Hepatocyte (in vitro differentiated cells): ENCODE measurements around the gene SELENOI. TPM values are rescaled to one million over a fixed set of nuclear protein-coding genes. Genes with fewer than 3 reads are reported as not detected.
A peak's percentile ranks its signal among the peaks of the same experiment; 100 is the strongest.

Experiments used
- DNase-seq: peaks from one replicate; pipeline ENCODE4 v3.0.0-alpha.2; 2016; ENCODE audit warnings: low spot score
- H2AFZ ChIP-seq: fragments of 200-600 bp; sonication (generic); 2 replicates; pipeline ENCODE4 v1.6.0; 2016; ENCODE audit warnings: antibody characterized with exemption, mild to moderate bottlenecking
- H3K27ac ChIP-seq: fragments of 200-600 bp; sonication (generic); 2 replicates; pipeline ENCODE4 v1.5.1; 2016; ENCODE audit warnings: mild to moderate bottlenecking
- H3K27me3 ChIP-seq: fragments of 200-600 bp; sonication (generic); 2 replicates; pipeline ENCODE4 v1.6.1; 2016
- H3K36me3 ChIP-seq: fragments of 200-600 bp; sonication (generic); replicated peaks from 2 replicates; pipeline ENCODE4 v1.5.1; 2016; ENCODE audit warnings: low read depth; ENCODE audit not compliant: insufficient read depth
- H3K4me1 ChIP-seq: fragments of 200-600 bp; sonication (generic); 2 replicates; pipeline ENCODE4 v1.5.1; 2016; ENCODE audit warnings: mild to moderate bottlenecking, moderate library complexity; ENCODE audit not compliant: insufficient read depth
- H3K4me2 ChIP-seq: fragments of 200-600 bp; sonication (generic); 2 replicates; pipeline ENCODE4 v1.6.0; 2016
- H3K4me3 ChIP-seq: fragments of 200-600 bp; sonication (generic); 2 replicates; pipeline ENCODE4 v1.5.1; 2016; ENCODE audit warnings: mild to moderate bottlenecking
- H3K79me2 ChIP-seq: fragments of 200-600 bp; sonication (generic); 2 replicates; pipeline ENCODE4 v1.6.0; 2017; ENCODE audit warnings: mild to moderate bottlenecking
- H3K9me2 ChIP-seq: fragments of 200-600 bp; sonication (generic); replicated peaks from 2 replicates; pipeline ENCODE4 v1.6.0; 2017; ENCODE audit warnings: mild to moderate bottlenecking; ENCODE audit not compliant: insufficient read depth
- H3K9me3 ChIP-seq: fragments of 200-600 bp; sonication (generic); 2 replicates; pipeline ENCODE4 v1.5.1; 2016; ENCODE audit warnings: low read depth, mild to moderate bottlenecking
- H4K20me1 ChIP-seq: fragments of 200-600 bp; sonication (generic); 2 replicates; pipeline ENCODE4 v1.6.0; 2016; ENCODE audit warnings: mild to moderate bottlenecking; ENCODE audit not compliant: insufficient read depth, poor library complexity, severe bottlenecking
- EZH2 ChIP-seq: fragments of 200-600 bp; sonication (generic); IDR thresholded peaks from 2 replicates; pipeline ENCODE4 v1.6.1; 2016; ENCODE audit warnings: antibody characterized with exemption, mild to moderate bottlenecking, borderline replicate concordance
- EZH2phosphoT487 ChIP-seq: fragments of 200-600 bp; sonication (generic); IDR thresholded peaks from one replicate; pipeline ENCODE4 v1.6.1; 2018; ENCODE audit warnings: antibody characterized with exemption, mild to moderate bottlenecking, low read depth, moderate library complexity; ENCODE audit not compliant: unreplicated experiment, severe bottlenecking
- WGBS: methylation state at CpG from one replicate; pipeline ENCODE4 v1.1.6; 2016; ENCODE audit warnings: low lambda C conversion rate; ENCODE audit errors: missing lambda C conversion rate; 5-methylcytosine and 5-hydroxymethylcytosine counted together
- polyA plus RNA-seq: library from polyadenylated mRNA; unstranded; fragments of >200 nt; fragmentation: Nextera tagmentation; extraction: Ambion mirVana; gene quantifications from 2 replicates; pipeline ENCODE4 v1.2.1, GENCODE V29; 2016
- total RNA-seq: library from RNA; depleted of rRNA; stranded (reverse); fragments of >200 nt; gene quantifications from 2 replicates; pipeline ENCODE4 v1.2.3, GENCODE V29; 2014
- TF ChIP-seq, protein P1 (sequence below): fragments of 200-600 bp; sonication (generic); IDR thresholded peaks from 2 replicates; pipeline ENCODE4 v1.5.1; 2016; ENCODE audit warnings: antibody characterized with exemption, mild to moderate bottlenecking; ENCODE audit not compliant: poor library complexity

The SELENOI gene
- total and polyA plus RNA-seq, 2 experiments from 2014 or later, result 6.4 to 34.4 TPM

DNA sequence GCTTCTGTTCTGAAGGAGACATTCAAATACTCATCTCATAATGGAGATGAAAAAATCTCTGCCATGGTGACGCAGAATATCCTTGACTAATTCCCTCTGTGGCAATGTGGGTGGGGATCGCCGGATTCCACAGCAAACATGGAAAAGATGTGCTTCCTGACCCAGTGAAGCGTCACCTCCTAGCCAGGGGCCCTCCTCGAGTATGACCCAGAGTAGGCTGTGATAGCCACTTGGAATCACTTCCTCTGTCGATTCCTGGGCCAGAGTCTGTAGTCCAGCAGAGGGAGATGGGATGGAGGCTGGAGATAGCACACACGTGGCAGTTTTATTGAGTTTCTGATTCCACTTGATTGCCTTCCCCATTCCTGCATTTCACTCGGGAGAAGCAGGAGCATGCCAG, 92.6 kb downstream of the SELENOI start:
- Histone ChIP-seq H3K9me3 (no peaks in the 10 kb centered on the region), H4K20me1 (no peaks in the 10 kb centered on the region), H3K4me3 (no peak overlapping the region), H3K9me2 (no peaks in the 10 kb centered on the region), H3K27me3 (no peaks in the 10 kb centered on the region), H2AFZ (no peak overlapping the region), H3K79me2 (no peaks in the 10 kb centered on the region), H3K36me3 (no peaks in the 10 kb centered on the region), H3K27ac (no peak overlapping the region), H3K4me2 (no peak overlapping the region), H3K4me1 (no peaks in the 10 kb centered on the region)
- 71% methylated on average over 8 of the region's 8 CpGs for WGBS
- TF ChIP-seq EZH2phosphoT487 (no peak), EZH2 (no peak)
- TF ChIP-seq, protein P1, sequence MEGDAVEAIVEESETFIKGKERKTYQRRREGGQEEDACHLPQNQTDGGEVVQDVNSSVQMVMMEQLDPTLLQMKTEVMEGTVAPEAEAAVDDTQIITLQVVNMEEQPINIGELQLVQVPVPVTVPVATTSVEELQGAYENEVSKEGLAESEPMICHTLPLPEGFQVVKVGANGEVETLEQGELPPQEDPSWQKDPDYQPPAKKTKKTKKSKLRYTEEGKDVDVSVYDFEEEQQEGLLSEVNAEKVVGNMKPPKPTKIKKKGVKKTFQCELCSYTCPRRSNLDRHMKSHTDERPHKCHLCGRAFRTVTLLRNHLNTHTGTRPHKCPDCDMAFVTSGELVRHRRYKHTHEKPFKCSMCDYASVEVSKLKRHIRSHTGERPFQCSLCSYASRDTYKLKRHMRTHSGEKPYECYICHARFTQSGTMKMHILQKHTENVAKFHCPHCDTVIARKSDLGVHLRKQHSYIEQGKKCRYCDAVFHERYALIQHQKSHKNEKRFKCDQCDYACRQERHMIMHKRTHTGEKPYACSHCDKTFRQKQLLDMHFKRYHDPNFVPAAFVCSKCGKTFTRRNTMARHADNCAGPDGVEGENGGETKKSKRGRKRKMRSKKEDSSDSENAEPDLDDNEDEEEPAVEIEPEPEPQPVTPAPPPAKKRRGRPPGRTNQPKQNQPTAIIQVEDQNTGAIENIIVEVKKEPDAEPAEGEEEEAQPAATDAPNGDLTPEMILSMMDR, result no peak
- DNase-seq, result no peak

DNA sequence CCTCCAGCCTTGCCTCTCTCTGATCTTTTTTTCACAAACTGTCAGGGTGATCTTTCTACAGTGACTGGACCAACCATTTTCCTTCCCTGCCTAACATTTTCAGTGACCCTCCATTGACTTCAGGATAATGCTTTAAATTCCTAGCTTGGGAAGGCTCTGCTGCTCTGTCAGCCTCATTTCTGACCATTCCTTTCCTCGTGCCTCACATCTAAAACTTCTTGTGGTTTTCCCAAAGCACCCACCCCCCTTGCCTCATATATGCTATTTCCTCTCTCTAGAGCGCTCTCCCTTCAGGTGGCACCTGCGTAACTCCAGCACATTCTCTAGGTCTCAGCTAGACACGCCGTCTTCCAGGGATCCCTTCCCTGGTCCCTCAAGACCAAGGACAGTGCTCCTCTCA, 93.0 kb downstream of the SELENOI start:
- WGBS, result 59% methylated on average over 5 of the region's 5 CpGs
- Histone ChIP-seq H3K27me3 (no peaks in the 10 kb centered on the region), H3K4me2 (no peak overlapping the region)

DNA sequence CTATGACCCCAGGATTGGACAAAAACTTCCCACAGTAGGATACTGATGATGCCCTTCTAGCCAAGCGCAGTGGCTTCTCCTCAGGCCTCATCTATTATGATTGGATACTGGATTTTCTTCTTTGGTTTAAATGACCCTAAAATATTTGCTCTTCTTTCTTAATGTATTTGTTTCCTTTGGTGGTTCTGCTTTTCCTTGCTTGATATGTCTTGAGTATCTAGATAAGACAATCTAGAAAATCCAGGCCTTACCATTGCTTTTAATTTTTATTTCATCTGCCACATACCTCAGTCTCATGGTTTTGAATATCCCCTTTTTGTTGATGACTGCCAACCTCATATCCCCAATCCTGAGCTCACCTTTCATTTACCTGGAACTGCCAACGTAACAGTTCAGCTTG, 96.4 kb downstream of the SELENOI start:
- Histone ChIP-seq H3K36me3 (no peaks in the 10 kb centered on the region), H3K4me2 (no peak overlapping the region), H3K9me3 (no peaks in the 10 kb centered on the region), H3K9me2 (no peaks in the 10 kb centered on the region), H3K27me3 (no peaks in the 10 kb centered on the region), H3K4me1 (no peaks in the 10 kb centered on the region), H4K20me1 (no peaks in the 10 kb centered on the region), H3K4me3 (no peak overlapping the region), H2AFZ (no peak overlapping the region), H3K27ac (peak overlapping the region; percentile 50), H3K79me2 (no peaks in the 10 kb centered on the region)
- 88% methylated on average over 2 of the region's 2 CpGs for WGBS
- DNase-seq, result no peak
- no peak for TF ChIP-seq EZH2phosphoT487
- no peak for TF ChIP-seq EZH2
- TF ChIP-seq, protein P1, result no peak

More for the DNA sequence above, 93.0 kb downstream of the SELENOI start:
- H4K20me1 ChIP-seq, result no peaks in the 10 kb centered on the region
- TF ChIP-seq EZH2phosphoT487 (no peak), EZH2 (no peak)
- TF ChIP-seq, protein P1, result no peak
- H3K27ac ChIP-seq, result no peak overlapping the region
- no peak overlapping the region for H2AFZ ChIP-seq
- no peak for DNase-seq
- no peaks in the 10 kb centered on the region for H3K79me2 ChIP-seq
- H3K4me3 ChIP-seq, result no peak overlapping the region
- no peaks in the 10 kb centered on the region for H3K36me3 ChIP-seq
- no peaks in the 10 kb centered on the region for H3K4me1 ChIP-seq
- no peaks in the 10 kb centered on the region for H3K9me3 ChIP-seq
- no peaks in the 10 kb centered on the region for H3K9me2 ChIP-seq

DNA sequence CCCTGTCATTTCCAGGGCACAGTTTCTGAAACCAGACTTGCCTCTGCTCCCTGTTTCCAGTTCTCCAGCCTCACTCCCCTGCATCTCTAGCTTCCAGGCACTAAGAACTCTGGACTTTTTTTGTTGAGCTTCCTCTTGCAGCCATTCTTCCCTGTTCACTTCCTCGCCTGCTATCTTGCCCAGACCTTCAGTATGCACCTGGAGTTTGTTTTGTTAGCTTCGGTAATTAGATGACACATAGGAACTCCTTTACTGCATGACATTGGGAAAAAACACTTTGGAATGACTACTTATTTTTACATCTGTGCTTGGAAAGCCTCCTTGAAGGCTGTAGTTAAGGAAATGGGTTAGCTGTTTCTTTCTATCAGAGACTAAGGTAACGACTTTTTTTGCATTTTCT, 96.8 kb downstream of the SELENOI start:
- Histone ChIP-seq H3K9me3 (no peaks in the 10 kb centered on the region), H3K36me3 (no peaks in the 10 kb centered on the region), H3K79me2 (no peaks in the 10 kb centered on the region), H3K4me3 (no peak overlapping the region), H3K4me2 (no peak overlapping the region), H4K20me1 (no peaks in the 10 kb centered on the region), H3K27ac (peak overlapping the region; percentile 50), H2AFZ (no peak overlapping the region), H3K27me3 (no peaks in the 10 kb centered on the region), H3K9me2 (no peaks in the 10 kb centered on the region), H3K4me1 (no peaks in the 10 kb centered on the region)
- TF ChIP-seq EZH2phosphoT487 (no peak), EZH2 (no peak)
- TF ChIP-seq, protein P1, result no peak
- 59% methylated on average over 3 of the region's 3 CpGs for WGBS
- no peak for DNase-seq
